Fibroblast of lung (primary cell): ENCODE results near the gene ZNF425.

ENCODE experiments used
- CTCF ChIP-seq, 2 donors: IDR thresholded peaks in 1 of 2; conservative IDR thresholded peaks in 1 of 2; 1 replicate in 1 of 2; 2 replicates in 1 of 2; pipeline ENCODE4 v1.5.1; 2011 to 2012; ENCODE audit warnings: low read length in 2 of 2, control low read depth in 1 of 2, inconsistent platforms in 1 of 2, low read depth in 1 of 2, mild to moderate bottlenecking in 1 of 2
- EZH2 ChIP-seq: IDR thresholded peaks from 2 replicates; pipeline ENCODE4 v1.5.1; 2012; ENCODE audit warnings: low read length, control low read depth, mild to moderate bottlenecking; ENCODE audit errors: missing control alignments

DNA sequence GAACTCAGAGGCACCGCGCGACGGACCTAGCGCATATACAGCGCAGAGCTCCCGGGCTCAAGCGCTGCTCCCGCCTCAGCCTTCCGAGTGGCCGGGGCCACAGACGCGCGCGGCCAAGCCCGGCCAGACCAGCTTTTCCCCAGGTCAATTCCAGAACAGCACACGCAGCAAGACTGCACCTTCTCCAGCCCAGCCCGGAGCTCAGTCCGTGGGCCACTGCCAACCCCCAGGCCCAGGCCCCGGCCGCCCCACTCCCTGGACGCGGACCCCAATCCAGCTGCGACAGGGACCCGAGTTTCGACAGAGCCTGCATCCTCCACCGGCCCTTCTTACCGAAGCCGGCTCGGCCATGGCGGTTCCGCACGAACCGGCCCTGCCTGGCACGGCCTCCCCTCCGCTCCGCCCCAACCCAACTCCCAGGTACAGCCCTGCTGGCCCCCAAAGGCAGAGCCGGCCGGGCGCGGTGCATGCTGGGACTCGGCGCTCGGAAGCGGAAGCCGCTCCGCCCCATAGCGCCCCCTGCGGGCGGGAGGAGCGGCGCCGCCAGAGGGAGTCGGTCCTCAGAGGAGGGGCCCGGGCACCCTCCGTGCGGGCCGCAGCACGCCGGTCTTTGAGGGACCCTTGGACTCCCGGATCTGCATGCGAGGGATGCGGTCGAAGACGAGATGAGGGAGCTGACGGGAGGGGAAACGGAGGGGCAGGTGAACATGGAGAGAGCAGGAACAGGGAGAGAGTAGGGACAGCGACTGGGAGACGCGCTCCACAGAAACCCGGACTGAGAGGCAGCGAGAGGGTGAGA, at the start of gene ZNF425:
- TF ChIP-seq CTCF (conservative IDR thresholded peaks at IDR 0.05 in 1 of 2, IDR thresholded peaks at IDR 0.05 in 1 of 2; ENCODE audit: low read depth in 1 of 2, low read length in 2 of 2) (peak; percentile 65 to 89), EZH2 (no peak)
